Kidney (tissue), 14 donors: ENCODE data around the gene RAD51B. TPM values are rescaled to one million over a fixed set of nuclear protein-coding genes. Genes with fewer than 3 reads are reported as not detected.

Source experiments
- DNase-seq, 5 donors: peaks; one replicate each; pipeline ENCODE4 v3.0.0-alpha.2; 2013 to 2020
- FAIRE-seq: peaks from 2 replicates; lab custom pipeline; 2012; peaks lifted over from hg19 to GRCh38; lab: Jason Lieb, UNC
- H3K27ac ChIP-seq, 2 donors: one replicate each; pipeline ENCODE4 v1.7.0; 2013; ENCODE audit warnings: low read depth in 2 of 2, low read length in 2 of 2, inconsistent platforms in 1 of 2
- H3K27me3 ChIP-seq: one replicate; pipeline ENCODE4 v1.7.1; 2013; ENCODE audit warnings: low read length, inconsistent platforms; ENCODE audit not compliant: control insufficient read depth, insufficient read depth
- H3K36me3 ChIP-seq, 3 donors: one replicate each; pipeline versions ENCODE4 v1.7.0 to v1.7.1; 2013; ENCODE audit warnings: low read length in 3 of 3, control low read depth in 1 of 3, inconsistent platforms in 1 of 3; ENCODE audit not compliant: insufficient read depth in 3 of 3, control insufficient read depth in 2 of 3
- H3K4me1 ChIP-seq, 3 donors: one replicate each; pipeline versions ENCODE4 v1.7.0 to v1.7.1; 2013; ENCODE audit warnings: low read length in 3 of 3, inconsistent platforms in 1 of 3, low read depth in 1 of 3; ENCODE audit not compliant: control insufficient read depth in 2 of 3, insufficient read depth in 2 of 3
- H3K4me3 ChIP-seq, 3 donors: one replicate each; pipeline versions ENCODE4 v1.7.0 to v1.8.1; 2013; ENCODE audit warnings: low read length in 3 of 3, control low read depth in 1 of 3, inconsistent platforms in 1 of 3
- H3K9ac ChIP-seq, 3 donors: one replicate each; pipeline versions ENCODE4 v1.7.0 to v1.7.1; 2013; ENCODE audit warnings: low read length in 3 of 3, control low read depth in 1 of 3, inconsistent platforms in 1 of 3
- H3K9me3 ChIP-seq, 3 donors: one replicate each; pipeline versions ENCODE4 v1.7.0 to v1.7.1; 2013; ENCODE audit warnings: low read length in 3 of 3, control low read depth in 1 of 3, inconsistent platforms in 1 of 3; ENCODE audit not compliant: control insufficient read depth in 2 of 3, insufficient read depth in 1 of 3
- intact Hi-C: fragments of 100-400 bp; cut with DNase I; formaldehyde crosslinking; loops from one replicate; pipeline ENCODE4 v1.11.1; 2022
- polyA plus RNA-seq: library from polyadenylated mRNA; stranded (reverse); fragments of 350-450 nt; fragmentation: Illumina TruSeq; extraction: RNeasy Lipid Tissue Mini Kit (QIAGEN cat#74804); gene quantifications from one replicate; pipeline ENCODE4 v1.2.3, GENCODE V29; 2014; ENCODE audit warnings: low read depth, low replicate concordance; ENCODE audit not compliant: insufficient read depth
- total RNA-seq: library from RNA; stranded (reverse); fragmentation: NEBNext Ultra II Directional; extraction: Animal tissue kit (Norgen Biotek cat#: 25700); gene quantifications from one replicate; pipeline ENCODE4 v1.2.1, GENCODE V29; 2021
- TF ChIP-seq, protein P1 (sequence below): IDR thresholded peaks from 3 replicates; pipeline ENCODE4 v1.5.1; 2012; ENCODE audit warnings: mild to moderate bottlenecking, moderate library complexity, borderline replicate concordance; ENCODE audit not compliant: insufficient read depth; ENCODE audit errors: extremely low read depth
- donor health status: control.
- donor health status: control.
- donor health status: control.
- donor health status: control.
- donor health status: control.
- donor health status: DM: yes; HTN: yes; CAD: no.
- donor health status: Normal renal cell carcinoma (clear cell type).

Gene RAD51B
- total and polyA plus RNA-seq, 2 donors from 2014 or later = 6.9 to 18.0 TPM

GRCh38 chr14:68364792-68365192, 545.2 kb downstream of the RAD51B start:
- intact Hi-C loops = no loop called here
- no peaks in the 10 kb centered on the region for H3K36me3 ChIP-seq
- DNase-seq (peak in 4 of 5 donors; percentile 67 to 84 (median 80)), FAIRE-seq (no peak)
- peak overlapping the region; percentile 7 to 39 for H3K27ac ChIP-seq
- H3K9me3 ChIP-seq = no peaks in the 10 kb centered on the region
- H3K4me3 ChIP-seq = no peak overlapping the region
- H3K4me1 ChIP-seq = peaks cover 12 to 21% (median 18%) of the 10 kb centered on the region in 3 donors
- no peaks in the 10 kb centered on the region for H3K27me3 ChIP-seq
- TF ChIP-seq, protein P1, sequence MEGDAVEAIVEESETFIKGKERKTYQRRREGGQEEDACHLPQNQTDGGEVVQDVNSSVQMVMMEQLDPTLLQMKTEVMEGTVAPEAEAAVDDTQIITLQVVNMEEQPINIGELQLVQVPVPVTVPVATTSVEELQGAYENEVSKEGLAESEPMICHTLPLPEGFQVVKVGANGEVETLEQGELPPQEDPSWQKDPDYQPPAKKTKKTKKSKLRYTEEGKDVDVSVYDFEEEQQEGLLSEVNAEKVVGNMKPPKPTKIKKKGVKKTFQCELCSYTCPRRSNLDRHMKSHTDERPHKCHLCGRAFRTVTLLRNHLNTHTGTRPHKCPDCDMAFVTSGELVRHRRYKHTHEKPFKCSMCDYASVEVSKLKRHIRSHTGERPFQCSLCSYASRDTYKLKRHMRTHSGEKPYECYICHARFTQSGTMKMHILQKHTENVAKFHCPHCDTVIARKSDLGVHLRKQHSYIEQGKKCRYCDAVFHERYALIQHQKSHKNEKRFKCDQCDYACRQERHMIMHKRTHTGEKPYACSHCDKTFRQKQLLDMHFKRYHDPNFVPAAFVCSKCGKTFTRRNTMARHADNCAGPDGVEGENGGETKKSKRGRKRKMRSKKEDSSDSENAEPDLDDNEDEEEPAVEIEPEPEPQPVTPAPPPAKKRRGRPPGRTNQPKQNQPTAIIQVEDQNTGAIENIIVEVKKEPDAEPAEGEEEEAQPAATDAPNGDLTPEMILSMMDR = no peak
- no peak overlapping the region for H3K9ac ChIP-seq

DNA sequence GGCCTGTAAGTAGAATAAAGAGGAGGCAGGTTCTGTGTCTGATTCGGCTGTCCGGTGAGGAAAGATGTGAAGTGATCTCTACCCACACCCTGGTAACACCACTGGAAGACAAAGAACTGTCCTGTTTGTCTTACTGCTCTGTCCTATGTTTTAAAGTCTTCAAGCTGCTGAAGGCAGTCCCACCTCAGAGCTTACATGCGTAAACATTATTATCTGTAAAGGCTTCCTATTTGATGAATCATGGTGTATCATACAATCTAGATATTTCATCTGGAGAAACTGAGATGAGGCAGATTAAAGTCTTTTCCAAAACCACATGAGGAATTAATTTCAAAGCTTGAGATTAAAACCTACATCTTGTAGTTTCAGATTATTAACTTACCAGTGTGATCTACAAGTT, 545.6 kb downstream of the RAD51B start:
- TF ChIP-seq, protein P1 = no peak
- no peak overlapping the region for H3K9ac ChIP-seq
- intact Hi-C loops = no loop called here
- FAIRE-seq = no peak
- H3K4me3 ChIP-seq = no peak overlapping the region
- peaks cover 8 to 19% (median 18%) of the 10 kb centered on the region in 3 donors for H3K4me1 ChIP-seq
- peak overlapping the region in 1 of 2 donors; percentile 39 for H3K27ac ChIP-seq
- H3K9me3 ChIP-seq = no peaks in the 10 kb centered on the region
- no peak for DNase-seq
- H3K36me3 ChIP-seq = no peaks in the 10 kb centered on the region
- no peaks in the 10 kb centered on the region for H3K27me3 ChIP-seq

GRCh38 chr14:68366656-68367055, 547.1 kb downstream of the RAD51B start:
- FAIRE-seq (no peak), DNase-seq (no peak)
- Histone ChIP-seq H3K4me1 (peaks cover 7 to 19% (median 18%) of the 10 kb centered on the region in 3 donors), H3K36me3 (no peaks in the 10 kb centered on the region), H3K4me3 (no peak overlapping the region), H3K9me3 (no peaks in the 10 kb centered on the region), H3K27ac (no peak overlapping the region), H3K9ac (no peak overlapping the region), H3K27me3 (no peaks in the 10 kb centered on the region)
- TF ChIP-seq, protein P1 = no peak
- intact Hi-C loops = no loop called here

DNA sequence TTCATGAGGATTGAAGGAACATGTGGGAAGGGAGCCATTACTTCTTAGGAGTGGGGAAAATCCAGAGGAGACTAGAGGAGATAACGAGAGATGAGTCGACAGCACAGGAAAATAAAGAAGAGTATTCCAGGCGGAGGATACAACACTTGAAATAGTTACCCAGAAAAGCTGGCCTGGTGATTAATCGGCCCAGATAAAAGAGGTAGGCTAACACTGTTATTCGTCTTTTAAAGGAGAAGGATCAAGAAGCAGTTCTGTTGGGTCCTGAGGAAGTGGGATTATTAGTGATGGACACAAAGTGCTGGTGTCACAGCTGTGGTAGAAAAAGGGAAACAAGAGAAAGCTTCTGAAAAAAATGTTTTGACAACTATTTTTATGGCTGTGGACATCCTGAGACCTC, 548.0 kb downstream of the RAD51B start:
- DNase-seq = no peak
- Histone ChIP-seq H3K27me3 (no peaks in the 10 kb centered on the region), H3K36me3 (no peaks in the 10 kb centered on the region), H3K4me1 (peaks cover 7 to 19% (median 18%) of the 10 kb centered on the region in 3 donors), H3K4me3 (no peak overlapping the region), H3K9me3 (no peaks in the 10 kb centered on the region), H3K9ac (no peak overlapping the region), H3K27ac (no peak overlapping the region)
- no peak for FAIRE-seq
- intact Hi-C loops = no loop called here
- TF ChIP-seq, protein P1 = no peak
